ENCODE measurements around the gene FBXO8. TPM values are rescaled to one million over a fixed set of nuclear protein-coding genes. Genes with fewer than 3 reads are reported as not detected.
"Not testable (repeated sequence)": the region's sequence is repeated elsewhere in the genome, so short reads cannot be mapped to it uniquely, and the experiment has no call there.

Gene FBXO8
- polyA plus RNA-seq, 4 donors, result 33.5 to 42.1 (median 40.1) TPM

- no peak for DNase-seq (ENCODE audit: low read depth in 4 of 4, low spot score in 3 of 4)
Measured at GRCh38 chr4:174286870-174287269, 3.4 kb upstream of the FBXO8 start.

- peak in 1 of 4 donors; percentile 5 for DNase-seq (ENCODE audit: low read depth in 4 of 4, low spot score in 3 of 4)
Measured at GRCh38 chr4:174284487-174284886, 1.0 kb upstream of the FBXO8 start.

DNA sequence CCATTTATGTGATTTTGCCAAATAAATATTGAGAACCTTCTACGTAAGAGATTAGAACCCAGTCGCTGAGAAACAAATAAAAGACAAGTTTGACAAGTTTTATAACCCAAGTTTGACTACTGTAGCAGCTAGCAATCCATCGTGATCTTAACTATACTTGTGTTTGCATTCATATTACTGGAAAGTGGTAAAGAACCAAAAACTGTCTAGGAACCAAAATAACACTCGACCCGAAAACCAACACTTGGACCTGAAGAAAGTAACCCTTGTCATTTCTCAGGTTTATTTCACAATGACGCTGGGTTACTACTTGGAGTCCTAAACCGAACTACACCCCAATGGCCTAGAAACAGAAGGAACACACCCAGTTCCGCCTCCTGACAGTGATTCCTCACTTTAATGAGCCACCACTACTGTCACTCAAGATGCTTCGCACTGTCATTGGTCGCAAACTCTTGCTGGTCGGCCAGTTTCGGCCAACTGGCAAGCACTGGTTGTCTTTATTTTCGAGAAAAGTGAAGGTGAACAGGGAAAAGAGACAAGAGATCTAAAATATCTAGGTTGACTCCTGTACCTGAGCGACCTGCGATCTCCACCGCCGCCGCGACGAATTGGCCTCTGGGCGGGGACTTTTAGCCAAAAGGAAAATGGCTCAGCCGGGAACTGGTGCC is 496 bp downstream of the FBXO8 start:
- peak; percentile 70 to 81 (median 74) for DNase-seq (ENCODE audit: low read depth in 4 of 4, low spot score in 3 of 4)

DNA sequence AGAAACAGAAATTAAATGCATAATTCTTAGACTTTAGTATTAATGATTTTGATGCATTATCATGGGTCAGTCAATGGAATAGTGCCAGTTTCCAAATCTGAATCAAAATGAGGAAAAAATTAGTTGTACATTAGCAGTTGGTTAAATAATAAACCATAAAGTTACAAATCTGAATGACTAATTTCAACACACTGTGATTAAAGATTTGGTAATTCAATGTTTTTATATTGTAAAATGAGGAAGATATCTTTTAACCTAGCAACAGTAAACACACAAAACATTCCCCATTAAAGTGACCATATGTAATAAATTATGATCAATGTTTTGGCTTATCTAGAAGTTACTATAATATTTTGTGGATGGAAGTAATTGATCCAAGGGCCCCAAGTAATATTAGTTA is 1.6 kb downstream of the FBXO8 start:
- no peak for DNase-seq (ENCODE audit: low read depth in 4 of 4, low spot score in 3 of 4)

- no peak for DNase-seq (ENCODE audit: low read depth in 4 of 4, low spot score in 3 of 4)
Measured at GRCh38 chr4:174281182-174281737, 2.2 kb downstream of the FBXO8 start.

DNA sequence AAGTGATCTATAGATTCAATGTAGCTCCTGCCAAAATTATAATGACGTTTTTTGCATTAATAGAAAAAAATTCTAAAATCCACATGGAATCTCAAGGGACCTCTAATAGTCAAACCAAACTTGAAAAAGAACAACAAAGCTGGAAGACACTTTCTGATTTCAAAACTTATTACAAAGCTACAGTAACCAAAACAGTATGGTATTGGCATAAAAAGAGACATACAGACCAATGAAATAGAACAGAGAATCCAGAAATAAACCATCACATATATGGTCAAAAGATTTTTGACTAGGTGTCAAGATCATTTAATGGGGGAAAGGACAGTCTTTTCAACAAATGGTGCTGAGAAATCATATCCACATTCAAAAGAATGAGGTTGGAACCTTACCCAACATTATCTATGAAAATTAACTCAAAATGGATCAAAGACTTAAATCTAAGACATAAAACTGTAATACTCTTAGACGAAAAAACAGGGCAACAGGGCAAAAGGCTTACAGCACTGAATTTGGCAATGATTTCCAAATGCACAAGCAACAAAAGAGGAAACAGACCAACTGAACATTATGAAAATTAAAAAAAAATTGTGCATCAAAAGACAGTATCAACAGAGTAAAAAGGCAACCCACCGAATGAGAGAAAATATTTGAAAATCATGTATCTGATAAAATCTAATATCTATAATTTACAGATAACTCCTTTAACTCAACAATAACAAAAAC is 3.9 kb downstream of the FBXO8 start:
- DNase-seq (ENCODE audit: low read depth in 4 of 4, low spot score in 3 of 4), result no peak

- no peak for DNase-seq (ENCODE audit: low read depth in 4 of 4, low spot score in 3 of 4)
Measured at GRCh38 chr4:174278467-174278866, 5.0 kb downstream of the FBXO8 start.

- no peak for DNase-seq (ENCODE audit: low read depth in 4 of 4, low spot score in 3 of 4)
Measured at GRCh38 chr4:174277433-174277832, 6.0 kb downstream of the FBXO8 start.

DNA sequence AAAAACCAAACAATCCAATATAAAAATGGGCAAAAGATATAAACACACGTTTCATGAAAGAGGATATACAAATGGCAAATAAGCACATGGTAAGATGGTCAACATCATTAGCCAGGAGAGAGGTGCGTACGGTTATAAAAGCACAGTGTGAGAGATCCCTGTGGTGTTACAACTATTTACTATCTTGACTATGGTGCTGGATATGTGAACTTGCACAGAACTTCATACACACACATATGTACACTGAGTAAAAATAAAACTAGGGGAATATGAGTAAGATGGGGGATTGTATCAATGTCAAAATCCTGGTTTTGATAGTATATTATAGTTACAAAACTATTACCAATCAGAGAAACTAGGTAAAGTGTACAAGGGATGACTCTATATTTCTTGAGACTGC is 8.4 kb downstream of the FBXO8 start:
- DNase-seq (ENCODE audit: low read depth in 4 of 4, low spot score in 3 of 4), result no peak

DNA sequence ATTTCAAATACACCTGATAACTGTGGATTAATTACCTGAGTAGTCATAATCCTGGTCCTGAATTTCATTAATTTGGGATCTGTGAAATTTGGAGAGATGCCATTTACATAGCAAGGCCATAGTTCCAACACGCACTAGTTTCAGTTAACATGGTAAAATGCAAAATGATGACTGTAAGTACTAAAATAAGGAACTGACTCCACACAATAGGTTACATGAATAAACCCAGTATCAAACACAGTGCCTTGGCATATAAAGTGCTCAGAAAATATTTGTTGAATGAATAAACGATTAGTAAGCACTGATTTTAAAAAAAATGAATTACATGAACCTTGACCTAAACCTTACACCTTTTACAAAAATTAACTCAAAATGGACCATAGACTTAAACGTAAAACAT is 9.0 kb downstream of the FBXO8 start:
- DNase-seq (ENCODE audit: low read depth in 4 of 4, low spot score in 3 of 4), result no peak

GRCh38 chr4:174273930-174274329 is 9.5 kb downstream of the FBXO8 start:
- no peak for DNase-seq (ENCODE audit: low read depth in 4 of 4, low spot score in 3 of 4)

- no peak for DNase-seq (ENCODE audit: low read depth in 4 of 4, low spot score in 3 of 4)
Measured at GRCh38 chr4:174266416-174266815, 17.1 kb downstream of the FBXO8 start.

GRCh38 chr4:174265916-174266315 is 17.6 kb downstream of the FBXO8 start:
- DNase-seq (ENCODE audit: low read depth in 4 of 4, low spot score in 3 of 4), result no peak

DNA sequence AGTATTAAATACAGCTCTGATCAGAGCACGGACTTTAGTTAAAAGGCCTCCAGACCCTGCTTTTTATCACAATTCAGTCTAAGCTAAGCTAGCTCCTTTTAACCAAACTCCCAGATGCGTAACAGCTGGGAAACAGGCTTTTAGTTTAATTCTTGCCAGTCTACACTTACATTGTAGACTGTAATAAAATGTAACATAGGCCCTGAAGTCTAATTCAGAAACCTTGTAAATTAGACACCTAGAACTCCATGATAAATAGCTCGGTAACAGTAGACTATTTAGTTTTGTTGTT is 20.1 kb downstream of the FBXO8 start:
- no peak for DNase-seq (ENCODE audit: low read depth in 4 of 4, low spot score in 3 of 4)

DNA sequence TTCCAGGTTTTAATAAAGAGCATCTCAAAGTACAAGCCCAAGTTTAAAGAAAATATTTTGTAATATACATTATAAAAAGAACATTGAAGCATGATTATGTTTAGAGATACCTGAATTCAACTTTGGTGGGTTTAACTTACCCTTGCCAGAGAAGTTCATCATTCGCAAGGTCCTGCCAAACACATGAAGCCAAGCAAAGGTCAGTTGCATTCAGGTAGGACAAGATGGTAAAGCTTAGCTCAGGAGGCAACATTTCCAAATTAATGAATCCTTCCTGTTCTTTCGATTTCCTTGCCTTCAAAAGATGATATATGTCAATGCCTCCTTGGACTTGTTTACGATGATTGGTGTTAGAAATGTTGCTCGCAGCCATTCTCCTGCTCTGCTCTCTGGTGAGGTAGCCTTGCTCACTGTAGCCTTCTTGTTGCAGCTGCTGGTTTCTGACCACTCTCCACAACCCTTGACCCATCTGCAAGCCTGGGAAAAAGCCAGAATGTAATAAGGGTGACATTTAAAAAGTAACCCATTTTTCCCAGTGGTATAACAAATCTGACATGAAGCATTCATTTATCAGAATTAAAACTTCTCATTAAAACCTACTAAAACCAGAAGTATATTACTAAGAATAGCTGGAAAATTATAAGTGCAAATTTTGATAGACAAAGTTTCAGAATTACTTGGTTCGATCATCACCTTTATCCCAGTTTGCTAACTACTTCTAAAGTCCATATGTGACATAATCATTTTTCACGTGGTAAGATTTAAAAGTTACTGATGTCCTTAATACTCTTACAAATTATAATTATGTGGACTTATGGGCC is 20.6 kb downstream of the FBXO8 start:
- DNase-seq (ENCODE audit: low read depth in 4 of 4, low spot score in 3 of 4), result no peak

GRCh38 chr4:174261432-174261831 is 22.0 kb downstream of the FBXO8 start:
- not testable (repeated sequence) for DNase-seq (ENCODE audit: low read depth in 4 of 4, low spot score in 3 of 4)

DNA sequence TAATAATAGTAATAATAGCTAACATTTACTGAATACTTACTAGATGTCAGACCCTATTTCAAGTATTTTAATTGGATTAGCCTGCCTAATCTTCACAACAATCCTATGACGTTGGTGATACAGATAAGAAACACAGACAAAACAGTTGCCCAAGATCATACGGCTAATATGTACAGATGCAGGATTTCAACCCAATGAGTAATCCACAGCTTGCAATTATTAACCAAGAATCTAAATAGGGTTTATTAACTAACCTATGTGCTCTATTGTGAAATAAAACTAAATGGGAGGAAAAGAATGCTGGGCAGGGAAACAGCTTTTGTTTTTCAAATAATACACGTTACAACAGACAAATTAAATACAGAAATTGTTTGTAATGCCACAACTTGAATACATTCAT is 23.4 kb downstream of the FBXO8 start:
- DNase-seq (ENCODE audit: low read depth in 4 of 4, low spot score in 3 of 4), result no peak

DNA sequence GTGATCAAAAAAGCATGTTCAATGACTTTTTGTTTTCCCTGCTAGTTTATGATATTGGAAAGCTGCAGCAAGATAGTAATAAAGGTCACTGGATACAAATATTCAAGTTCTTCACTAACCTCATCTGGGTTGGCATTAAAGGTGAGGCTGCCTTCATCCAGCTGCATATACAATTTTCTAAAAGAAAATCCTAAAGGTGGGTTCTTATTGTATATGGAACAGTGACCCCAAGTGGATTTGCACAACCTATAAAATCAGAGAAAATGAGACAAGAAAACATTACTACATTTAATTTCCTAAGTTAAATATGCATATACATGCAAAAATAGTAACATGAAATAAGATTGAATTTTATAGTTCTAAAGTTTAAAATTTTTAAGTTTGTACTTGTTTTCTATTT is 23.9 kb downstream of the FBXO8 start:
- no peak for DNase-seq (ENCODE audit: low read depth in 4 of 4, low spot score in 3 of 4)

DNA sequence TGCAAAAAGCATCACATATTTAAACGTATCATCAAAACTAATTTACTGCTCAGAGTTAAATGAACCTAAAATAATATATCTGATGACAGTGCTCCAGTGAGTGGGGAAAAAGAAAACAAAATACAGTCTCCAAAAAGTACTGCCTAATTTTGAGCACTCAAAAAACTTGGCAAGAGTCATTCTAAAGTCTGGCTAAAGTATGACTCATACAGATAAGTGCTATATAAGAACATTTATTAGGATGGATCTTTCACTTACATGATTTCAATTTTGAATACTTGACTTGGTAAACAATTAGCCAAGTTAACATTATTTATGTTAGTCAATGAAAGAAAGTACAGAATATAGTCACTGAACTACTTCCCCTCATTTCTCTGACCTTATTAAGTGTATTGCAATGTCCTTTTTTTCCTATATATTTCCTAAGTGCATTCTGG is 27.2 kb downstream of the FBXO8 start:
- no peak for DNase-seq (ENCODE audit: low read depth in 4 of 4, low spot score in 3 of 4)

DNA sequence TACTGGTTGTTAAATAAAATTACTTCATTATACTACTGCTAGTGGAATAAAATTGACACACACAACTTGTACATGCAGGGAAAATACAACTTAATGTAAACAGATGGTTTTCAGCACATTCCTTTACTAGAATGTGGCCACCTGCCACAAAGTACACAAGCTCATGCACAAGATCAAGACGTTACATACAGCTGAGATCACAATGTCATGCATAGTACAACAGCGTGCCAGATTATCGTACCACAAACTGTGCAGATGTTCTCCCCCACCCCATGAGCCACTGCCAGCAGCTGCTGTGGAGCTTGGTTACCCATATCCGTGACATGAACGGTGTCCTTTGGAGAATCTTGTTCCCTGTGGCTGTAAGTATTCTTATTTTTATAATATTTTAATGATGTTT is 27.7 kb downstream of the FBXO8 start:
- no peak for DNase-seq (ENCODE audit: low read depth in 4 of 4, low spot score in 3 of 4)

DNA sequence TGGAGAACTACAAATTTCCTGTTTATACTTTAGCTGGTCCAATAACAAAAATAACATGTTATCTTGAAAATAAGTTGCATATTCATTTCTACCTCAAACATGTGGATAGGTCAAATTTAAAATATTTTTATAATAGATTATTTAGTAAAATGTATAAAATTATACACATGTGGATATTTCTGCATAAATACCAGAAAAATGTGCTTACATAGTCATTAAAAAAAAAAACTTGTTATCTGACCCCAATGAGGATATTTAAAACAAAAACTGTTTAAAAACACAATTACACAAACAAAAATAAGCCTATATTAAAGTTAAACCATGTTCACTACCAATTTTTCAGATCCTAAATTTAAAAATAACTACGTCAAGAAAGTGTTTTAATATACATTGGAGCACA is 28.1 kb downstream of the FBXO8 start:
- no peak for DNase-seq (ENCODE audit: low read depth in 4 of 4, low spot score in 3 of 4)

Measured in right renal pelvis (tissue), 4 donors.